ENCODE measurements around the gene ELMO1. TPM values are rescaled to one million over a fixed set of nuclear protein-coding genes. Genes with fewer than 3 reads are reported as not detected.

Gene ELMO1
- total and polyA plus RNA-seq, 8 donors: 18.2 to 55.3 (median 45.6) TPM

GRCh38 chr7:37081436-37081835, 367.2 kb downstream of the ELMO1 start:
- intact Hi-C loops (cut with DNase I): no loop called here
- no peak for TF ChIP-seq CTCF (IDR thresholded peaks at IDR 0.05)
- Histone ChIP-seq H3K9me3 (no peaks in the 10 kb centered on the region), H3K4me1 (no peaks in the 10 kb centered on the region), H3K27ac (no peak overlapping the region), H3K4me3 (no peak overlapping the region), H3K27me3 (no peaks in the 10 kb centered on the region), H3K36me3 (peaks cover 0 to 6% of the 10 kb centered on the region in 2 donors)
- peak in 1 of 4 donors; percentile 15 for DNase-seq
- ATAC-seq: no peak

- Histone ChIP-seq H3K36me3 (peaks cover 0 to 6% of the 10 kb centered on the region in 2 donors), H3K9me3 (no peaks in the 10 kb centered on the region), H3K27me3 (no peaks in the 10 kb centered on the region), H3K4me3 (no peak overlapping the region), H3K27ac (no peak overlapping the region), H3K4me1 (no peaks in the 10 kb centered on the region)
- intact Hi-C loops (cut with DNase I): no loop called here
- no peak for DNase-seq
- no peak for TF ChIP-seq CTCF (IDR thresholded peaks at IDR 0.05)
- no peak for ATAC-seq
Observed at GRCh38 chr7:37079420-37079819, 369.2 kb downstream of the ELMO1 start.

- no peak overlapping the region for H3K4me3 ChIP-seq
- ATAC-seq (no peak), DNase-seq (no peak)
- intact Hi-C loops (cut with DNase I): no loop called here
- no peak for TF ChIP-seq CTCF (IDR thresholded peaks at IDR 0.05)
- H3K9me3 ChIP-seq: no peaks in the 10 kb centered on the region
- no peaks in the 10 kb centered on the region for H3K4me1 ChIP-seq
- H3K36me3 ChIP-seq: peaks cover 0 to 6% of the 10 kb centered on the region in 2 donors
- no peaks in the 10 kb centered on the region for H3K27me3 ChIP-seq
- H3K27ac ChIP-seq: no peak overlapping the region
Observed at GRCh38 chr7:37076668-37077067, 372.0 kb downstream of the ELMO1 start.

GRCh38 chr7:37074370-37074769, 374.3 kb downstream of the ELMO1 start:
- Histone ChIP-seq H3K4me1 (no peaks in the 10 kb centered on the region), H3K27ac (no peak overlapping the region), H3K36me3 (peaks cover 0 to 6% of the 10 kb centered on the region in 2 donors), H3K4me3 (no peak overlapping the region), H3K27me3 (no peaks in the 10 kb centered on the region), H3K9me3 (no peaks in the 10 kb centered on the region)
- DNase-seq: no peak
- intact Hi-C loops (cut with DNase I): no loop called here
- no peak for TF ChIP-seq CTCF (IDR thresholded peaks at IDR 0.05)
- ATAC-seq: no peak

GRCh38 chr7:37071124-37071523, 377.5 kb downstream of the ELMO1 start:
- H3K36me3 ChIP-seq: no peaks in the 10 kb centered on the region
- intact Hi-C loops (cut with DNase I): no loop called here
- no peak overlapping the region for H3K27ac ChIP-seq
- H3K4me1 ChIP-seq: no peaks in the 10 kb centered on the region
- ATAC-seq (no peak), DNase-seq (no peak)
- no peak overlapping the region for H3K4me3 ChIP-seq
- no peaks in the 10 kb centered on the region for H3K27me3 ChIP-seq
- TF ChIP-seq CTCF (IDR thresholded peaks at IDR 0.05): no peak
- H3K9me3 ChIP-seq: no peaks in the 10 kb centered on the region

Measured in left lung (tissue), 10 donors.